CD4-positive, alpha-beta T cell treated with Interferon gamma for 1 hour (primary cell): ENCODE measurements around the gene SIM1.

Experiments used
- DNase-seq: peaks from one replicate; pipeline ENCODE4 v3.0.0-alpha.2; 2020

Gene SIM1, protein sequence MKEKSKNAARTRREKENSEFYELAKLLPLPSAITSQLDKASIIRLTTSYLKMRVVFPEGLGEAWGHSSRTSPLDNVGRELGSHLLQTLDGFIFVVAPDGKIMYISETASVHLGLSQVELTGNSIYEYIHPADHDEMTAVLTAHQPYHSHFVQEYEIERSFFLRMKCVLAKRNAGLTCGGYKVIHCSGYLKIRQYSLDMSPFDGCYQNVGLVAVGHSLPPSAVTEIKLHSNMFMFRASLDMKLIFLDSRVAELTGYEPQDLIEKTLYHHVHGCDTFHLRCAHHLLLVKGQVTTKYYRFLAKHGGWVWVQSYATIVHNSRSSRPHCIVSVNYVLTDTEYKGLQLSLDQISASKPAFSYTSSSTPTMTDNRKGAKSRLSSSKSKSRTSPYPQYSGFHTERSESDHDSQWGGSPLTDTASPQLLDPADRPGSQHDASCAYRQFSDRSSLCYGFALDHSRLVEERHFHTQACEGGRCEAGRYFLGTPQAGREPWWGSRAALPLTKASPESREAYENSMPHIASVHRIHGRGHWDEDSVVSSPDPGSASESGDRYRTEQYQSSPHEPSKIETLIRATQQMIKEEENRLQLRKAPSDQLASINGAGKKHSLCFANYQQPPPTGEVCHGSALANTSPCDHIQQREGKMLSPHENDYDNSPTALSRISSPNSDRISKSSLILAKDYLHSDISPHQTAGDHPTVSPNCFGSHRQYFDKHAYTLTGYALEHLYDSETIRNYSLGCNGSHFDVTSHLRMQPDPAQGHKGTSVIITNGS

DNA sequence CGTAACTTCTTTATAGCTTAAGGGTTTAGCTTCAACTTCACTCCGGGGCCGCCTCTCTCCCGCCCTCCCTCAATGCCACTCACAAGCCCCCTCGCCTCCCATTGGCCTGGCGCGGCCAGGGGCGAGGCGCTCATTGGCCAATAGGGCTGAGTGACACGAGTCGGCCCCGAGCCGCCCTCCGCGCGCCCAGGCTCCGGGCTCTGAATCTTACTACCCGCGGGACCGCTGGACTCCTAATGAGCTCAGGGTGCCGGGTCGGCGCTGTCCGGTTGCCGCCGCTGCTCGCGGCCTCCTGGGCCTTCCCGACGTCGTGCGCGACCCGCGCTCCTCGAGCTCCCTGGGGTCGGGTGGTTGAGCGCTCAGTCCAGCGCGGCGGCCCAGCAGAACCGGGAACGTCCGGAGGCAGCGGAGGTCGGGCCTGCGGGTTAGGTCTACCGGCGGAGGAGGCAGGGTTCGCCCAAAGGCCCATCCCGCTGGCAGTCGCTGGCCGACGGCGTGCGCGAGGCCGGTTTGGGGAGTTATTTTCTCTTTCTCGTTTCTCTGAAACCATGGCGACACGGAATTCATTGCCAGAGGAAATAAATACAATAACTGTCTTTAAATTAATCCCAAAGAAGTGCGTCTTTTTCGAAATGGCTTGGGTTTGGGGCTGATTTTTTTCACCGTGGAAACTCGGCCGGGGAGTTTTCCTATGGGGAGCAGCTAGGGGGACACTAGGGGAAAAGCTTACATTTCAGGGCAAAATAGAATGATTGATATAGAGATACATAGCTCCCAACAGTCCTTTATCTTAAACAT lies at the start of gene SIM1:
SIM1 (minus strand) TSS at position 19 of the 798 bp plus-strand sequence. CDS start 1,453 bp downstream, outside the sequence.
- no peak for DNase-seq

GRCh38 chr6:100512203-100512862 lies 47.6 kb upstream of the SIM1 start:
- DNase-seq = no peak

GRCh38 chr6:100509101-100509500 lies 44.4 kb upstream of the SIM1 start:
- DNase-seq = no peak

DNA sequence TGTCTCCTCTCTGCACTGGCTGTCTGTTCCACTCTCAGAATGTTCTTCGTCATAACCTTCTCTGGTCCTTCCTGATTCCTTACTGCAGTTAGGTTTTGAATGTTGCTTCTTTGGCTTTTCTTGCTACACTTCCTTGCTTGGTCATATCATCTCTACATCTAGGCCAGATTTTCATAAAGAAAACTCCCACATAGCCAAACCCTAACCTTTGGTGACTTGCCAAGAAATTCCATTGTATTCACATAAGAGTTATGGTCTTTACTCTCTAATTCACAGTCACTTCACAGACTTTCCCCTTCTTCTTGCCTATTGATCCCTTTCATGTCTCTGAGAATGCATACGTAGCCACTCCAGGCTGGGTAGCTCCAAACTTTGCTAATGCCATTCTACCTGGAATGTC lies 41.9 kb upstream of the SIM1 start:
- no peak for DNase-seq

DNA sequence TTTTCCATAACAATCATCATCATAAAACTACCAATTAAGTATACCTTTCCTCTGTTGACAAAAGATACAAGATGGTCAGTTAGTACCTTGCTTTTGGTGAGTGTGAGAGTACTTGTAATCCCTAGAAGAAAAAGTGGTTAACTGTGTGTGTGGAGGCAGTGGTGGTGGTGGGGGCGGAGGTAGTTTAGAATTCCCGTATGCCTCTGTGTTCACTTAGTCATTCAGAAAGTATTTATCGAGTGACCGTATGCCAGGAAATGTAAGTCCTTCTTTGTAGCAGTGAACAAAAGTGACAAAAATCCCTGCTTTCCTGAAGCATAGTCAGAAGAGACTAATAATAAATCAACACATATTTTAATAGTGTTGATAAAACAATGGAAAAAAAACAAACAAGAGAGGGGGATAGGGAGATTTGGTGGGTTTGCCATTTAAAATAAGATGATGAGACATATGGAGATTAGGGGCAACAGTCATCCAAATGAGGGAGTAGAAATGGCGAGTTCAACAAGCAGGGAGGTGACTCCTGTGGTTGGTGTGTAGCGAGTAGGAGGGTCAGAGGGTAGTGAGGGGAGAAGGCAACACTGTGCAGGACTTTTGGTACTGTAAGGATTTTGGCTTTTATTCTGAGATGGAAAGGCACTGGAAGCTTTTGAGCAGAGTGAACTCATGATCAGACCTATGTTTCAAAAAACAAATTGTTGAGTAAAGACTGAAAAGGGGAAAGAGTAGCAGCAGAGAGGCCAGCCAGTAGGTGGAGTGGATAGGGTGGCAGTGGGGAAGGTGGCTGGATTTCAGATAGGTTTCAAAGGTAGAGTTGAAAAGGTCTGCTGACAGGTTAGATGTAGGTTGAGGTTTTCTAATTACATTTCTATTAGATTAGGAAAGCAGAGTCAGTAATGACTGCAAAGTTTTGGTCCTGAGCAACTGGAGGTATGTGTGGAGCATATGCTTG lies 40.3 kb upstream of the SIM1 start:
- no peak for DNase-seq

DNA sequence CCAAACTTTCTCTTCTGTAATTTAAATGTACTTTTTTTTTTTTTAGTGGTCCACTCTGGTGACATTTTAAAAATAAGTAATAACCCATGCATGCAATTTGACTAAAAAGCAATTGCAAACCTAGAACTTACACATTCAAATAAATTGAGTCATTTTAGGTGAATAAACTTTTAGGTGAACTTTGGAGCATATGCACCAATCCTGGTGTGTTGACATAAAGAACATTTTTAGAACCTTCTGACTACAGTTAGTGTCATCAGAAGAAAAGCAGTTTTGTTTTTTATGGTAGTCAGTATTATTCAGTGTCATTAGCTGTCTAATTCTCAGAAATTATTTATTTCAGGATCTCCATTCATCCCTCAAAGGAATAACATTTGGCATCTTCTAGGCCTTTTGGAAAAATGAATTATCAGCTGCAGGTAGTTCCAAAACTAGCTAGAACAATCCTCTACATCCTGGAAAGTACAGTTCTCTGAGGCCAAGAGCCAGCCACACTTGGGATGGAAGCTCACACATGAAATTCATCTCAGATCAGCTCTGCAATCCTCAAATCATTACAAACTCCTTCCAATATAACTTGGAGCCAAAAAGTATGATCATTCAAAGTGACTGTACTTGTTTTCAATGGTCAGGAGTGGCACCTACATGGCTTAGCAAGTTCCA lies 38.5 kb upstream of the SIM1 start:
- DNase-seq = no peak

DNA sequence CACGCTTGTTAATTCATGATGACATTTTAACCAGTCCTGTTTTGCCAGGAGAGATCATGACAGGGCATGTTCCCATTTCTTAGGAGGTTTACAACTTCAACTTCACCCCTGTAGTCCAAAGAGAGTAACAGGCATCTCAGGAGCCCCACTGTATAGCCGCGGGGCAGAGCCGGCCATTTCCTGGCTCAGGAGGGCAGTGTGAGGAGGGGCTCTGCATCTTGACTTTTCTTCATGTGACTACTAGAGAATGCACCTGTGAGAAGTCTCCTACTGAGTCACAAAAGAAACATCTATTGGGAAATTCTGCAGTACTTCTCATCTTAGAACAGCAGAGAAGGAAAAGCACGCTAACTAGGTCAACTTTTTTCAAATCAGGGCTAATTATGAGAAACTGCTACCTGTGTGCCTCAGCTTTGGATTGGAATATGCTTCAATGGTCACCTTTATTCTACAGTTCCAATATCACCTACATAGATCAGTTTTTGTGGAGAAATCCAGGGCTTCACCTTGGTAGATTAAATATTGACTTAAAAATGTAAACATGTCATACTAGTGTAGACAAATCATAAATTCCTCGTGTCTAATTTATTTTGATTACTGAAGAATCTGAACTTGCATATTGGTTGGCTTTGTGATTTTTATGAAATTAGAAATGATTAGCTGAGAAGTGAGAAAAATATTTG lies 28.6 kb upstream of the SIM1 start:
- no peak for DNase-seq

- no peak for DNase-seq
Measured at GRCh38 chr6:100491952-100492670, 27.4 kb upstream of the SIM1 start.

DNA sequence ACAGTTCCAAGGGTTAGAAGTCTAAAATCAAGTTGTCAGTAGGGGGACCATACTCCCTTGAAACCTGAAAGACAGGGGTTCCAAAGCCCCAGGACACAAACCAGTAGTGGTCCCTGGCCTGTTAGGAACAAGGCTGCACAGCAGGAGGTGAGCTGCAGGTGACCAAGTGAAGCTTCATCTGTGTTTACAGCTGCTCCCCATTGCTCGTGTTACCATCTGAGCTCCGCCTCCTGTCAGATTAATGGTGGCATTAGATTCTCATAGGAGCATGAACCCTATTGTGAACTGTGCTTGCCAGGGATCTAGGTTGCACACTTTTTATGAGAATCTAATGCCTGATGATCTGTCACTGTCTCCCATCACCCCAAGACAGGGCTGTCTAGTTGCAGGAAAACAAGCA lies 25.3 kb upstream of the SIM1 start:
- DNase-seq = no peak

DNA sequence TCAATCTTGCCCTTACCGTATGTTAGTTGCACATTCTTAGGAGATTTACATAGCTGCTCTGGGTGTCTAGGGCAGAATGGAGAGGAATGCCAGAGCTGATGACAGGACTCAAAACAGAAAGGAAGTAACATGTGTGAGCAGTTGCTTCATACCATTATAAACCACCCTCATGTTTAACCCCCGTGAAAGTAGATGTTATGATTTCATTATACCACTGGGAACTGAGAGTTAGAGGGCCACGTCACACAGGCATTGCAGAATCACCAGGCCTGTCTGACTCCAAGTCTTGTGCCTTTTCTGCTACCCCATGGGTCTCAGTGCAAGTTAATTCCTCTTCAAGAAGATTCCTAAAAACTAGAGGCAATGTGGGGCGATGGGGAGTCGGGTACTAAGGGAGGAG lies 23.5 kb upstream of the SIM1 start:
- no peak for DNase-seq

- DNase-seq = no peak
Measured at GRCh38 chr6:100487638-100488037, 22.9 kb upstream of the SIM1 start.

- DNase-seq = no peak
Measured at GRCh38 chr6:100485268-100485667, 20.5 kb upstream of the SIM1 start.

DNA sequence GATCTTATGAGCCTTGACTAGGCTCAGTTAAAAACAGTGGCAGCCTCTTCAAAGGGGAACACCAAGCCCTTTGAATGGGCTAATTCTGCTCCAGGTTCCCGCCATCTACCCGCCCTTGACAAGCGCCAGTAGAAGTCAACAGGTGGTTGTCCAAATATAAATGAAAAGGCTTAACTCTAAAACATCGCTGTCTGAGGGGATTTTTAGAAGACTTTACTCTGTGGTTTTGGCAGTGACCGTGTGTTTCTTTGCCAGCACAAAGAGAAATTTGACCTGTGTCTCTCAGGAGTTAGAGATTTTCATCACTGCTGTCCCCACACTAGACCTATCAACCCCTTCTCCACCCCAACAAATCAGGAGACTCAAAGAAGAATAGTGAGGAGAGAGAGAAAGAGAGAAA lies 19.8 kb upstream of the SIM1 start:
- DNase-seq = no peak

GRCh38 chr6:100482698-100483097 lies 18.0 kb upstream of the SIM1 start:
- no peak for DNase-seq

GRCh38 chr6:100479179-100480035 lies 14.7 kb upstream of the SIM1 start:
- DNase-seq = no peak

- DNase-seq = no peak
Measured at GRCh38 chr6:100475554-100476320, 11.0 kb upstream of the SIM1 start.

- DNase-seq = no peak
Measured at GRCh38 chr6:100473182-100473581, 8.5 kb upstream of the SIM1 start.

GRCh38 chr6:100472674-100473073 lies 8.0 kb upstream of the SIM1 start:
- no peak for DNase-seq
